Measurements from ENCODE around the gene SLC22A6.

DNA sequence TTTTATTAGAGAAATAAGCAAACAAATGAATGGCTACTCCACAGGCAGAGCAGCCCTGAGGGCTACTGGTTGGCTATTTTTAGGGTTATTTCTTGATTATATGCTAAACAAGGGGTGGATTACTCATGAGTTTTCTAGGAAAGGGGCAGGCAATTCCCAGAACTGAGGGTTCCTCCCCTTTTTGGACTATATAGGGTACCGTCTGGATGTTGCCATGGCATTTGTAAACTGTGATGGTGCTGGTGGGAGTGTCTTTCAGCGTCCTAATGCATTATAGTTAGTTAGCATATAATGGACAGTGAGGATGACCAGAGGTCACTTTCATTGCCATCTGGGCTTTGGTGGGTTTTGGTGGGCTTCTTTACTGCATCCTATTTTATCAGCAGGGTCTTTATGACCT lies 19.2 kb downstream of the SLC22A6 start:
- TF ChIP-seq POLR2AphosphoS5 (IDR thresholded peaks at IDR 0.05) (no peak), POLR2A (IDR thresholded peaks at IDR 0.05) (no peak)
- TF ChIP-seq, protein P1, sequence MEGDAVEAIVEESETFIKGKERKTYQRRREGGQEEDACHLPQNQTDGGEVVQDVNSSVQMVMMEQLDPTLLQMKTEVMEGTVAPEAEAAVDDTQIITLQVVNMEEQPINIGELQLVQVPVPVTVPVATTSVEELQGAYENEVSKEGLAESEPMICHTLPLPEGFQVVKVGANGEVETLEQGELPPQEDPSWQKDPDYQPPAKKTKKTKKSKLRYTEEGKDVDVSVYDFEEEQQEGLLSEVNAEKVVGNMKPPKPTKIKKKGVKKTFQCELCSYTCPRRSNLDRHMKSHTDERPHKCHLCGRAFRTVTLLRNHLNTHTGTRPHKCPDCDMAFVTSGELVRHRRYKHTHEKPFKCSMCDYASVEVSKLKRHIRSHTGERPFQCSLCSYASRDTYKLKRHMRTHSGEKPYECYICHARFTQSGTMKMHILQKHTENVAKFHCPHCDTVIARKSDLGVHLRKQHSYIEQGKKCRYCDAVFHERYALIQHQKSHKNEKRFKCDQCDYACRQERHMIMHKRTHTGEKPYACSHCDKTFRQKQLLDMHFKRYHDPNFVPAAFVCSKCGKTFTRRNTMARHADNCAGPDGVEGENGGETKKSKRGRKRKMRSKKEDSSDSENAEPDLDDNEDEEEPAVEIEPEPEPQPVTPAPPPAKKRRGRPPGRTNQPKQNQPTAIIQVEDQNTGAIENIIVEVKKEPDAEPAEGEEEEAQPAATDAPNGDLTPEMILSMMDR (IDR thresholded peaks at IDR 0.05), result no peak

Measured in prostate gland (tissue), 2 donors.